Measurements from ENCODE around the gene ATP8B2. TPM values are rescaled to one million over a fixed set of nuclear protein-coding genes. Genes with fewer than 3 reads are reported as not detected.
"Not testable (repeated sequence)": the region's sequence is repeated elsewhere in the genome, so short reads cannot be mapped to it uniquely, and the experiment has no call there.

ATP8B2 gene
- total and polyA plus RNA-seq, 10 of the 15 experiments (the other 5 are each of a cell fraction or from before 2014, with no cell fraction given) = 0.44 to 61.8 (median 15.0) TPM

GRCh38 chr1:154371436-154371835 lies 46.1 kb downstream of the ATP8B2 start:
- FAIRE-seq (no peak), DNase-seq (ENCODE audit: low read depth, low spot score) (no peak), ATAC-seq (no peak)
- ChIA-PET SMC1A (ENCODE audit: uncharacterized antibody, unreplicated experiment) (interaction anchor here (1.4 kb wide), 1 partner anchor 18 kb away, joined by 3 read pairs; no protein-coding TSS in a partner anchor), RAD21 (ENCODE audit: unreplicated experiment) (no interaction called here), CTCF (interaction anchor here (1.1 to 1.5 kb wide), 2 partner anchors 72 to 107 kb away, joined by 4 read pairs; no protein-coding TSS in a partner anchor), POLR2A (interaction anchor here (0.6 to 0.7 kb wide), 3 partner anchors 27 to 102 kb away, joined by 3 to 4 read pairs (median 3); no protein-coding TSS in a partner anchor)
- Histone ChIP-seq H3K27ac (ENCODE audit: control insufficient read depth, insufficient read depth) (no peak overlapping the region), H3K27me3 (replicated peaks in 1 of 2; ENCODE audit: control insufficient read depth in 2 of 2, insufficient read depth in 2 of 2, low read length in 1 of 2) (no peaks in the 10 kb centered on the region), H3K9ac (ENCODE audit: control insufficient read depth, insufficient read depth, low read length) (no peak overlapping the region), H3K4me3 (no peak overlapping the region), H3K79me2 (ENCODE audit: control insufficient read depth, insufficient read depth, low read length) (no peaks in the 10 kb centered on the region), H3K4me2 (ENCODE audit: control insufficient read depth, insufficient read depth) (no peak overlapping the region), H3K36me3 (ENCODE audit: control insufficient read depth in 2 of 2, insufficient read depth in 2 of 2, low read length in 1 of 2) (no peaks in the 10 kb centered on the region), H2AFZ (ENCODE audit: control insufficient read depth, low read depth, low read length) (no peak overlapping the region), H3K9me3 (replicated peaks; ENCODE audit: control insufficient read depth, insufficient read depth, low read length) (no peaks in the 10 kb centered on the region), H3K4me1 (ENCODE audit: control insufficient read depth, insufficient read depth, low read length) (no peaks in the 10 kb centered on the region), H4K20me1 (ENCODE audit: control insufficient read depth, insufficient read depth) (no peaks in the 10 kb centered on the region)
- intact Hi-C loops (cut with micrococcal nuclease; ENCODE audit: unreplicated experiment) = no loop called here
- TF ChIP-seq CBX3 (IDR thresholded peaks at IDR 0.05; ENCODE audit: borderline replicate concordance, low read depth) (no peak), RUNX3 (IDR thresholded peaks at IDR 0.05; ENCODE audit: low read length) (no peak), EZH2 (IDR thresholded peaks at IDR 0.05; ENCODE audit: borderline replicate concordance, control insufficient read depth, low read depth, low read length) (no peak), SP1 (IDR thresholded peaks at IDR 0.05; ENCODE audit: low read depth, low read length) (no peak), FOXM1 (IDR thresholded peaks at IDR 0.05; ENCODE audit: low read depth, low read length) (no peak)
- in situ Hi-C loops (cut with MboI) = no loop called here
- BruUV-seq (replicated peaks) = no TSS peak
- WGBS (ENCODE audit: insufficient coverage, insufficient replicate concordance, low lambda C conversion rate, missing lambda C conversion rate) = 65% methylated on average over 6 of the region's 6 CpGs

- RAD21 ChIA-PET (ENCODE audit: unreplicated experiment); H3K4me3 ChIP-seq; H3K4me2 ChIP-seq (ENCODE audit: control insufficient read depth, insufficient read depth); FAIRE-seq; H3K27me3 ChIP-seq (replicated peaks in 1 of 2; ENCODE audit: control insufficient read depth in 2 of 2, insufficient read depth in 2 of 2, low read length in 1 of 2); ATAC-seq; DNase-seq (ENCODE audit: low read depth, low spot score); H3K9ac ChIP-seq (ENCODE audit: control insufficient read depth, insufficient read depth, low read length); in situ Hi-C loops (cut with MboI); H3K79me2 ChIP-seq (ENCODE audit: control insufficient read depth, insufficient read depth, low read length); H3K27ac ChIP-seq (ENCODE audit: control insufficient read depth, insufficient read depth); H3K9me3 ChIP-seq (replicated peaks; ENCODE audit: control insufficient read depth, insufficient read depth, low read length); H2AFZ ChIP-seq (ENCODE audit: control insufficient read depth, low read depth, low read length); H3K36me3 ChIP-seq (ENCODE audit: control insufficient read depth in 2 of 2, insufficient read depth in 2 of 2, low read length in 1 of 2); H4K20me1 ChIP-seq (ENCODE audit: control insufficient read depth, insufficient read depth); H3K4me1 ChIP-seq (ENCODE audit: control insufficient read depth, insufficient read depth, low read length); POLR2A ChIA-PET; BruUV-seq (replicated peaks); intact Hi-C loops (cut with micrococcal nuclease; ENCODE audit: unreplicated experiment): not testable (repeated sequence)
- SMC1A ChIA-PET (ENCODE audit: uncharacterized antibody, unreplicated experiment) = interaction anchor here (0.6 to 1.1 kb wide), 3 partner anchors 18 to 93 kb away, joined by 3 read pairs; no protein-coding TSS in a partner anchor
- CTCF ChIA-PET = interaction anchor here (0.6 to 1.6 kb wide), 3 partner anchors 17 to 106 kb away, joined by 3 to 5 read pairs (median 4); no protein-coding TSS in a partner anchor
- WGBS (ENCODE audit: insufficient coverage, insufficient replicate concordance, low lambda C conversion rate, missing lambda C conversion rate) = 55% methylated on average over 7 of the region's 7 CpGs
Measured at GRCh38 chr1:154373777-154374357, 48.5 kb downstream of the ATP8B2 start.
